ENCODE results near the gene TLK2.
"Not testable (repeated sequence)": the region's sequence is repeated elsewhere in the genome, so short reads cannot be mapped to it uniquely, and the experiment has no call there.

GRCh38 chr17:62458483-62458882 is 20.1 kb upstream of the TLK2 start:
- not testable (repeated sequence) for TF ChIP-seq EZH2 (IDR thresholded peaks at IDR 0.05; ENCODE audit: borderline replicate concordance, insufficient read depth, low read length, poor library complexity, severe bottlenecking); REST (IDR thresholded peaks at IDR 0.05; ENCODE audit: borderline replicate concordance); CTCF (IDR thresholded peaks at IDR 0.05; ENCODE audit: poor library complexity, severe bottlenecking)

Measured in neural cell (in vitro differentiated cells).